ENCODE data around the gene FAIM2.

FAIM2 gene

DNA sequence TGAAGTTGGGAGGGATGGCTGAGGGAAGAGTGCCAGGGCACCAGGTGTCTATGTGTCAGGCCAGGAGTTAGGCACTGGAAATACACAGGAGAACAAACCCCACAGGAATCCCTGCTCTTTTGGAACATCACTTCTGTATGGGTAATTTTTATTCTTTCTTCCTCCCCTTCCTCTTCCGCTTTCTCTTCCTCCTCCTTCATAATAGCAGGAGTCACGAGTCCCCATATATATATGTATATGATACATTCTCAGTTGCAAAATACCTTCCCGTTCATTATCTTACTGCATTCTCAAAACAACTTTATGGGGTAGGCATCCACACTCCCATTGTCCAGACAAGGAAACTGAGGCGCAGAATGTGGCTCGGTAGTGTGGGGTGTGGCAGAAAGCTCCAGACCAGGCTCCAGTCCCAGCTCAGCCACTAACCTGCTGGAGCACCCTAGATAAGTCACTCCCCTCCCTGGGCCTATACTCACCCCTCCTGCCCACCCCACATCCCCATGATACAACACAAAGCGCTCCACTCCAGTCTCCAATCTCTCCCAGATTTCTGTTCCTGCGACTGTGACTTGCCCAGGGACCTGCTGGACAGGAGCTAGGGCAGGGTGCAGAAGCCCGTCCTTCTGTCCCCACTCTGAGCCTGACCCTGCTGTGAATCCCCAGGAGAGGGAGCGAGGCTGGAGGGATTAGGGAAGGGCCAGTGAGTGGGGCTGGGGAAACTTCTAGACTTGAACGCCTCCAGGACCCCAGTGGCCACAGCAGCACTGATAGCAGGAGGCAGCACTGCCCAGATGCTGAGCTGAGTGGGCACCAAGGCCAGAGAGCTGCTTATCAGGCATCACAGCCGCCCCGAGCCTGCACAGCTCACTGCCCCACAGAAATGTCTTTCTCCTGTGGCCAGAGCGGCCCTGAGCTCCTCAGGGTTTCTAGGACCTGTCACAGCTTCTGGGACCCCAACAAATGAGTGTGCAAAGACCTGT is 45.5 kb upstream of the FAIM2 start:
- no peak overlapping the region for H3K4me3 ChIP-seq (ENCODE audit: low read depth, low read length)
- TF ChIP-seq, protein P1, sequence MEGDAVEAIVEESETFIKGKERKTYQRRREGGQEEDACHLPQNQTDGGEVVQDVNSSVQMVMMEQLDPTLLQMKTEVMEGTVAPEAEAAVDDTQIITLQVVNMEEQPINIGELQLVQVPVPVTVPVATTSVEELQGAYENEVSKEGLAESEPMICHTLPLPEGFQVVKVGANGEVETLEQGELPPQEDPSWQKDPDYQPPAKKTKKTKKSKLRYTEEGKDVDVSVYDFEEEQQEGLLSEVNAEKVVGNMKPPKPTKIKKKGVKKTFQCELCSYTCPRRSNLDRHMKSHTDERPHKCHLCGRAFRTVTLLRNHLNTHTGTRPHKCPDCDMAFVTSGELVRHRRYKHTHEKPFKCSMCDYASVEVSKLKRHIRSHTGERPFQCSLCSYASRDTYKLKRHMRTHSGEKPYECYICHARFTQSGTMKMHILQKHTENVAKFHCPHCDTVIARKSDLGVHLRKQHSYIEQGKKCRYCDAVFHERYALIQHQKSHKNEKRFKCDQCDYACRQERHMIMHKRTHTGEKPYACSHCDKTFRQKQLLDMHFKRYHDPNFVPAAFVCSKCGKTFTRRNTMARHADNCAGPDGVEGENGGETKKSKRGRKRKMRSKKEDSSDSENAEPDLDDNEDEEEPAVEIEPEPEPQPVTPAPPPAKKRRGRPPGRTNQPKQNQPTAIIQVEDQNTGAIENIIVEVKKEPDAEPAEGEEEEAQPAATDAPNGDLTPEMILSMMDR (IDR thresholded peaks at IDR 0.05; ENCODE audit: borderline replicate concordance, insufficient read depth, low read depth, low read length) = no peak

DNA sequence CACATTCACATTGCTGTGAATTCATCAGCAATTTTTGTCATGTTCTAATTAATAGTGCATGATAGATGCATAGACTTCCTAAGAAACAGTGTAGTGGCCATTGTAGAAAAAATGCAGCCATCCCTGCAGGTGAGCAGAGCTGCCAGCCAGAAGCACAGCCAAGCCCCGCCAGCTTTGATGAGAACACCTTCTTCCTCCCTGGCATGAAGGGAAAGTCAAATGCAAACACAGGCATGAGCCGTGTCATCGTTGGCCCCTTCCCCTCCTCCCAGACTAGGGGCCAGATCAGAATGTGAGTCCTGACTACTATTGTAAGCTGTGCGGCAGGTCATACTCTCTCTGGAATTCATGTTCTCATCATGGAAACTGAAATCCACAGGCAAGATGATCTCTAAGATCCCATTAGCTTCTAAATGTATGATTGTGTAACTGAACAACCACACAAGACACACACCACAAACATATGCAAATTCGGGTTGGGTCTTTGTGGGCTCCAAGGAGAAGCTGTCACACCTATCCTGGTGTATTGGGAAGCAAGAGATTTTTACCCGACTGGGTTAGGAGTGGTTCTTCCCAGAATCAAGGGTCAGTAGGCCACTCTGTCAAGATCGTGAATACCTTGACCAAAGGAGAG is 44.0 kb upstream of the FAIM2 start:
- H3K4me3 ChIP-seq (ENCODE audit: low read depth, low read length) = no peak overlapping the region
- TF ChIP-seq, protein P1 (IDR thresholded peaks at IDR 0.05; ENCODE audit: borderline replicate concordance, insufficient read depth, low read depth, low read length) = no peak

DNA sequence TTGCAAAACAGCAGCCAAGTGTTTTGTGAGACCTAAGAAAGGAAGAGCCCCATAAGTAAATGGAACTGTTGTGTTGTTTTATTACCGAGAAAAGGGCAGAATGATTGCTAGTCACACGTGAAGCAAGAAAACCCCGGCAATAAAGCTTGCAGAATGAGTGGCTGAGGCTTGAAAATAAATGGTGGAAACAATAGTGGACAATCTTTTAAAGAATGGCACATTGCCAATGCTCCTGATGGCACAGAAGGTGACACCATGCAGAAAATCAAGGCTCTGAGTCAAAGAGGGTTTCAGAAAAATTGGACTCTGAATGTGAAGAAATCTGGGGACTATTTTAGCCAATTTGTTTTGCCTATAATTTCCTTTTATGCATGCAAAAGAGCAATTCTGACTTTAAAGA is 42.8 kb upstream of the FAIM2 start:
- TF ChIP-seq, protein P1 (IDR thresholded peaks at IDR 0.05; ENCODE audit: borderline replicate concordance, insufficient read depth, low read depth, low read length) = no peak
- no peak overlapping the region for H3K4me3 ChIP-seq (ENCODE audit: low read depth, low read length)

DNA sequence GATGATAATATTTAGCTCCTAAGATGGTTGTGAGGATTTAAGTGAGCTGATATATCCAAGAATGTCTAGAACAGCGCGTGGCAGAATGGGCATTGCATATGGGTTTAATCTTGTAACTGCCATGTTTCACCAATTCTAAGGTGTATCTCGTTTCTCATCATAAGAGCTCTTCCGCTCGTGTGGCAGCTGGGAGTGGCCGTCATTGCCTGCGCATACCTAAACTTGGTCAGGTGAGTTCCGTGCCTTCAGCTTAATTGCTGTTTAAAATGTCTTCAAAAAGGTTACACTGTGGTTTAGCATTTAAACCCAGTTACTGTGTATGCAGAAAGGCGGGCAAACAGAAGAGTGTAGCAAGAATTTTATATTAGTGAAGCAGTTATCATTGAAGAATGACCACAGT is 42.4 kb upstream of the FAIM2 start:
- TF ChIP-seq, protein P1 (IDR thresholded peaks at IDR 0.05; ENCODE audit: borderline replicate concordance, insufficient read depth, low read depth, low read length) = no peak
- no peak overlapping the region for H3K4me3 ChIP-seq (ENCODE audit: low read depth, low read length)

DNA sequence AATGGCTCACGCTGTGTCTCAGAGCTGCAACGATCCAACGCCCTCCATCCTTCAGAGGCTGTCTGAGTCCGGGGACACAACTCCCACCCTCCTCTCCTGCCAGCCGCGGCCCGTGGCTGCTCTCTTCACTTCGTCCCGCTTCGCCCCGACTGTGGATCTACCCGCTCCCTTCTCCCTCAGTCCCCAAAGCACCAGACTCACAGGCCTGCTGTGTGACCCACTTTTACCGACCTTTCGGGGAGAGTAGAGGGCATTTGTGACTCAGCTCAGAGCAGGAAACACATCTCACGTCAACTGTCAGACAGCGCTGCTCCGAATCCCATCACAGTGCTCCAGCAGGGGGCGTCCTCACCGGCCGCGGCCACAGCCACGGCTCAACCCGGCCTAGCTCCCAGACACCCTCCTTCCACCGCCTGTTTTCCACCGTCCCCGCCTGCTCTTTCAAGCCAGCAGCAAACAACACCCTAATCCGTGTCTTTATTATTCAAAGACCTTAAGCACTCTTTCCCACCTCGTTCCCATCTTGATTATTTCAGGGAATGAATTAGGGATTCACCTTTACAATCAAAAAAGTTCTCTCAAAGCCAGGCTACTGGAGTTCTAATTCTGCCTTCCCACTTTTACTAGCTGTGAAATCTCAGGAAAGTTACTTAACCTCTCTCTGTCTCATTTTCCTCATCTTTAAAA is 41.8 kb upstream of the FAIM2 start:
- no peak overlapping the region for H3K4me3 ChIP-seq (ENCODE audit: low read depth, low read length)
- TF ChIP-seq, protein P1 (IDR thresholded peaks at IDR 0.05; ENCODE audit: borderline replicate concordance, insufficient read depth, low read depth, low read length) = peak; percentile 96

DNA sequence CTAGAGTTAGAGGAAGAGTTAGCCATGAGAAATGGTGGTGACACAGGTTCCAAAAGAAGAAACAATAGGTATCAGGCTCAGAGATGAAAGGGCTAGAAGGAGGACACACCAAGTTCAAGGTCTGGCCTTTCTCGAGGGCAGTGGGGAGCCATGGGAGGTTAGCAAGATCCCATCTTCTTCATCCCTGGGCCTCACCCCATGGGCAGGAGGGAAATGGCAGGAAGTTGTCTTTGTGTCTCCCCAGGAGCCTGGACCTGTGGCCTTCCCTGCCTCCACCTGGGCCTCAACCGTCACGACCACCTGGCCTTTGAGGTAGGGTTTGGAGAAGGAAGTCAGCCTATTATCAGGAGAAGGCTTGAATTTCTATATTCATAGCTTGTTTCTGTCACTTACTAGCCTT is 41.0 kb upstream of the FAIM2 start:
- TF ChIP-seq, protein P1 (IDR thresholded peaks at IDR 0.05; ENCODE audit: borderline replicate concordance, insufficient read depth, low read depth, low read length) = no peak
- no peak overlapping the region for H3K4me3 ChIP-seq (ENCODE audit: low read depth, low read length)

Data from GM12875 (cell line).